HG03558 (cell line): ENCODE data around the gene CLTB.

Experiments
- ATAC-seq: cut with Tn5 transposase; IDR thresholded peaks from one replicate; pipeline ENCODE4 v1.9.1; 2021; ENCODE audit warnings: moderate number of reproducible peaks; ENCODE audit not compliant: unreplicated experiment; ENCODE audit errors: extremely low read depth

The CLTB gene

DNA sequence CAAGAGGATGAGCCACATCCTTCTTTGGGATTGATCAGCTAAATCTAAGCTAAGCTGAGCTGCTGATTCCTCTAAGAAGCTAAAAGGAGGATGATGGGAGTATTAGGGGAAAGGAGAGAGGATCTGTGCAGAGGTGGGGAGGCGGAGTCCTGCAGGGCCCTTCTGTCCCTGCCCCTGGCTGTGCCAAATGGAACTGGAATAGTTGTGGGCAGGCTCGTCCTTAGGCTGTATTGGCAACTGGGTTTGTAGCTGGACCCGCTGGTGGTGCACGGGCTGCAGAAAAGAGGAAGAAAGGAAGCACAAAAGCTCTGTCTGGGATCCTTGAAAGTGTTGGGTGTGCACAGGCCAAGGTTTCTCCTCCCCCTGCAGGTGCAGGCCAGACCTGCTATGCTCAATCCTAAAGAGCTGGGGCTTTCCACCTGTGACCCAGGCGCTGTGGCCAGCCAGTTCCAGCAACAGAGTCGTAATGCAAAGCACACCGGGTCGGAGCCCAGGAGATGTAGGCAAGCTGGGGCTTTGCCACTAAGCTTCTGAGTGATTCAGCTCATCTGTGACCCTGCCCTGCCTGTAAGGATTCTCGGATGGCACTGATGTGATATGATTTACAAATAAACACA lies 9.8 kb downstream of the CLTB start:
- no peak for ATAC-seq

DNA sequence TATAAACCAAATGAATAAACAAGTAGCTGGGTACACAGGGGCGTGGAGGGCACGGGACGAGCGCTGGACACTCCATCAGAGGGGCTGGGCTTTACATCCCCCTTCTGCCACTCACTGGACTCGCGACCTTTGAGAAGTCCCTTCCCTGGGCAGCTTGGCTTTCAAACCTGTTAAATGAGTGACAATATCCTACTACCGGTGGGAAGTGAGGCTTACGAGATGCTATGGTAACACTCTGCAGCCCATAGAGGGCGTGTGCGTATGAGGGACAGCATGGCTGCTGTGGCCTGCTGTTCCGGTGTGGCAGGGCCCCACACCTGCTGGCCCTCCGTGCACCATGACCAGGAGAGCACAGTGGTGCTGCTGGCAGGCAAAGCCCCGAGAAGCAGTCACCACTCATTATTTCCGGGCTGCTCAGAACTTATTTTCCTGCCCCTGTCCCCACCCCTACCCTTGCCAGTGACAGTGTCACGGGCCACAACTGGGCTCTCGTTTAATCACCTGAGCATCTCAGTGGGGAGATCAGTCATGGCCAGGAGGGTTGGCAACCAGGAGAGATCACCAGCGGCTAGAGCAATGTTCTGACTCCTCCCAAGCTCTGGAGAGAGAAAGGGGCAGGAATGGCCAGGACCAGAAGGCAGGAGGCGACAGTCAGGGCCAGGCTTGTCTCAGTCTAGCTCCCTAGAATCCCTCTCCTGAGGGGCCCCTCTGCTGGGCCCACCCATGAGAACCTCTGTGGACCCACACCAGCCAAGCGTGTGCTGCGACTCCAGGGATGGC lies 10.5 kb downstream of the CLTB start:
- ATAC-seq: no peak

DNA sequence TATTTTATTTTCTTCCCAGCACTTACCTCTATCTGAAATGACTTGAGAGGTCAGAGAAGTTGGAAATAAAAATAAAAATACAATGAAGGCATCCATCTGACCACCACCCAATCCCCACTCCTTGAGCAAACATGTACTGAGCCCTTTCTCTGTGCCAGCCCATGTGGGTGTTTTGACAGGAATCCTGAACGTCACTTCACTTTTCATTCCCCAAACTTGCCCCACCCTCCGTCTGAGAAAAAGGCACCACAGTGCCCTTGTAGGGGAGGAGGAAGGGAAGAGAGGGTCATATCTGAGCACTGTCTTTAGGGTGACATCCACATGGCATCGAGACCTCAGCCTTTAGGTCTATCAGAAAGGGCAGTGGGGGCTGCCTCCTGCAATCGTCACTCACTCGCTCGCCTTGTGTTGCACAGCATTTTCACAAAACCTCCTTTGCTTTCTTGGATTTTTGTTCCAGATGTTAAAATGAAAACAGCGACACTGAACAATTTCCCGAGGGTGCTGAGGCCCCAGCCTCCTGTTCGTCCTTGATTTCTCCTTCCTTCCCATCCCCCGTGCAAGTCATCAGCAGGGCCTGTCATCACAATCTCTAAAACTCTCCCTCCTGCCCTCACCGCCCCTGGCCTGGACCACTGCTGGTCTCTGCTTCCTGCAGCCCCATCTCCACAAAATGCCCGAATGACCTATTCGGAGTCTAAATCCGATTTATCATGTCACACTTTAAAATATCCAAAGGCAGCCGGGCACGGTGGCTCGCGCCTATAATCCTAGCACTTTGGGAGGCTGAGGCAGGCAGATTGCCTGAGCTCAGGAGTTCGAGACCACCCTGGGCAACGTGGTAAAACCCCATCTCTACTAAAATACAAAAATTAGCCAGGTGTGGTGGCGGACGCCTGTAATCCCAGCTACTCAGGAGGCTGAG lies 14.8 kb downstream of the CLTB start:
- ATAC-seq: no peak

DNA sequence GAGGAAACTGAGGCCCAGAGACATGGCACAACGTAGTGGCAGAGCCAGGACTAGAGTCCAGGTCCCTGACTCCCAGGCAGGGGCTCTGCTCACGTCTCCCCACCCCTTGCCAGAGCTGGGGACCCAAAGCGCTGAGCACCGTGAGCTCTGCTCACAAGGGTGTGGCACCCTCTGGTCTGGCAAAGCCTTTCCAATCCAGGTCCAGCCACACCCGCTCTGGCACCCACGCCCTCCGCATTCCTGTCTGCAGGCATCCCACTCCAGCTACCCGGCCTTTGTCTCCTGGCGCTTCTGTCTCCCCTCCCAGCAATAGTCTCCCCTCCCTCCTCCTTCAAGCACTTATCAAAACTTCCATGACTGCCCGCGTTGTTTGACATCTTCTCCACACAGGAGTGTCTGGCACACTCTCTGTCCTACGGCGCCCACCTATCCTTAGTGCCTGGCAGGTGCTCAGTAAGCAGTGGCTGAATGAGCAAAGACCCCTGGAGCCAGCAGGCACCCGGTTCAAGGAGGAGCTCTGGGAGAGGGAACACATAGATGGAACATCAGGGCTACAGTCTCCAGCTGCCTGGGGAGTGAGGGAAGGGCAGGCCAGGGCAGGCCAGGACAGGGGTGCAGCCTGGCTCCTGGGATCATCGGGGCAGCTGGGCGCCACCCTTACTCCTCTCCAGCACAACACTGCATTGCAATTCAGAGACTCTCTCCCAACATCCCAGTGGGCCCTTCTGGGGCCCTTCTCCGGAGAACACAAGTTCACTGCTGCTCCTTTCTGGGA lies 15.8 kb downstream of the CLTB start:
- ATAC-seq: no peak

DNA sequence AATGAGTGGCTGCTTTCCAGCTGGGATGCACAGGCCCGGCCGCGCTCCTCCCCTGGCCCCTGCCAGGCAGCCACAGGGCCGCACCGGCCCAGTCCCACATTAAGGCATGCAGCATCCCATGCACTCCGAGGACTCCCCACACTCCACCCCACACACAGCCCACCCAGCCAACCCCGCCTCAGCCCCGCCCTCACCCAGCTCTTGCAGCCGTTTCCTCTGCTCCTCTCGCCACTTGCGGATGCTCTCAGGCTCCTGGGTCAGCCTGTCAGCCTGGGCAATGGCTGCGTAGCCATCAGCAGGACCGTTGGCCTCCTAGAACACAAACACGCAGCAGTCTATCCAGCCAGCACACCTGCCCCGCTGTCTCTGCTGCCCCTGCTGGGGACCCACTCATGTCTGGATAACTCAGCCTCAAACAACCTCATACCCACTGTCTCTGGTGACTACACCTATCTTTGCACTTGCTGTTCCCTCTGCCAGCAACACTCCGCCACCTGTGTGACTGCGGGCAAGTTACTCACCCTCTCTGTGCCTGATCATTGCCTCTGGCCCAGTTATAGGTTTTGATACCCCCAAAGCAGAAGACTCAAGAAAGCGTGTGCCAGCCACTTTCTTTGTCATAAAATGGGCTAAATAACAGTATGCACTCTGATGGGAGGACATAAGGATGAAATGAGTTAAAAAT lies 18.5 kb downstream of the CLTB start:
- no peak for ATAC-seq

DNA sequence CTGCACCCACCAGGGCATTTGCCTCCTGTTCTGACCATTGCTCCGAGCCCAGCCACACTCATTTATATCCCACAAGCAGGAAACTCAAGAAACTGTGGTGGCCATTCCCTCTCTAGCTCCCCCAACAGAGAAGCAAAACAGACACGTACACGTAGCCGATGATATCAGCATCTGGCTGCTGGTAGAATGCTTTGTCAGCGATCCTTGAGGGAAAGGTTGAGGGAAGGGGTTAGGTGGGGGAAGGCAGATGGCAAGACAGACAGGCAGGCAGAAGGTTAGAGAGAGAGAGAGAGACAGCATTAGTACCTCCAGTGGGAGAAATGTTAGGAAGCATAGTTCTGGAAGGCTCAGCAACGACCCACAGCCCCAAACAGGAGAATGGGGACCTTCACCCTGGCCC lies 20.0 kb downstream of the CLTB start:
- no peak for ATAC-seq

DNA sequence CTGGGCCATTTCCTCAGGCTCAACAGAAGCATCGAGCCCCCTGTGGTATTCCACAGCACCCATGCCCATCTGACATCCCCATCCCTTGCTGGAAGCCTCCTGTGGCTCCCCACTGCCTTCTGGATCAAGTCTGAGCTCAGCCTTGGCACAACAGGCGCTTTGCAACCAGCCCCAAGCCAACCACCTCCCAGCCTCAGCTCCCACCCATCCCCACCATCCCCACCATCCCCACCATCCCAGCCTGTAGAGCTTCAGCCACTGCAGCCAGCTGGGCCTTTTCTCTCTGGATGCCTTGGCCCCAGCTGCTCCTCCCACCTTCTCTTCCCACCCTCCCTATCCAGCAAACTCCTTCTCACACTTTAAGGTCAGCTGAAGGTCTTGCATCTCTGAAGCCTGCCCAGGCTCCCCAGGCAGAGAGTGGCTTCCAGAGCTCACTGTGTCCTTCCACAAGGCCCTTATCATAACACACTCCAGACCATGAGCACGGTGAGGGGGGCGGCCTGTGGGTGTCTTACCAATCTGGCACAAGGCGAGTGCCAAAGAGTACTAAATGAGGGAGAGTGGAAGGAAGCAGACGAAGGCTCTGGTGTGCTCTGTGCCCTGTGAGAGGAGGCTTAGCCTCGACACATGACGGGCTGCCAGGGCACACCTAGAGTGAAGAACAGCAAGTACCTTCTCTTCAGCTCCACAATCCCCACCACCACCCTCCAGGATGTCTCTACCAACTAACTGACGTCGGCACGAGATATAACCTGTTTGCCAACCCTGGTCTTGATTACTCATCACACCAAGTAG lies 21.3 kb downstream of the CLTB start:
- no peak for ATAC-seq

DNA sequence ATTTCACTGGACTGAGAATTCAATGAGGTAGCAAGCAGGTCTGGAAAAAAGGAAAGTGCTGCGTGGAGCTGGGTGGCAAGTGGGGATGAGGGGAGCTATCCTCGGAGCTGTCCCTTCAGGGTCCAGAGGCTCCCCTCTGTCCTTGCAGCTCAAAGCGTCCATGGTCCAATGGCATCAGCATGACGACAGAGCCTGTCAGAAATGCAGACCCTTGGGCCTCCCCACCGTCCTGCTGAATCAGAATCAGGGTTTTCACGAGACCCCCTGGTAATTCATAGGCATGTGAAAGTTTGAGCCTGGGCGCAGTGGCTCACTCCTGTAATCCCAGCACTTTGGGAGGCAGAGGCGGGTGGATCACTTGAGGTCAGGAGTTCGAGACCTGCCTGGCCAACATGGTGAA lies 22.2 kb downstream of the CLTB start:
- no peak for ATAC-seq

DNA sequence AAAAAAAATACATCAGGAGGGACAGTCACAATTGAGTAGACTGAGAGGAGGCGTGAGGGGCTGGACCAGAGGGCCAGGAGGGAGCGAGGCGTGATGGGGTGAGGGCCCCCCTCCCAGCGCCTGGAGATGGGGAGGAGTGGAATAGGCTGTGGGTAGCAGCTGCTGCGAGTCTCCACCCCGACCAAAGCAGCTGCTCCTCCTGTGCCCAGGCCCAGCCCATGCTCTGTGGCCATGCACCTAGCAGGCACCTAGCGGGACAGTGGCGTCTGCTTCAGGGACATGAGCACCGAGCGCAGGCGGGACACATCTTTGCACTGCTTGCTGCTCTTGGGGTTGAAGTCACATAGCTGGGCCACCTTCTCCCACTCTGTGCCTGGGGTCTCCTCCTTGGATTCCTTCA lies 23.8 kb downstream of the CLTB start:
- ATAC-seq: no peak

DNA sequence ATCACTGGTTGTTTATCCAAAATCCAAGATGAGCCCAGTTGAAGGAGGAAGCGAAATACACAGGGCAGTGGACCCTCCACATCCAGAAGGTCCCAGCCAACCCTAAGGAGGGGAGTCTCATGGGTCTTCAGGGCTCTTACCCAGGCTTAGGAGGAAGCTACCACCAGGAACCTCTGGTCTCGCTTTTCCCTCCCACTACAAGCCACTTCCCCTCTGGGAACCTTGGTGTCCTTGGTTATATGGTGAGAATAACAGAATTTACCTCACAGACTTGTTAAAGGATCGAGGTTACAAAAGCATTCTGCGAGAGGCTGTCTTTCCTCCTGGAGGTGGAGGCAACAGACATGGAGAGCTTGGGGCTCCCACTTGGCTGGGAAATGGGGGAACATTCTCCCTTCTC lies 24.3 kb downstream of the CLTB start:
- no peak for ATAC-seq

DNA sequence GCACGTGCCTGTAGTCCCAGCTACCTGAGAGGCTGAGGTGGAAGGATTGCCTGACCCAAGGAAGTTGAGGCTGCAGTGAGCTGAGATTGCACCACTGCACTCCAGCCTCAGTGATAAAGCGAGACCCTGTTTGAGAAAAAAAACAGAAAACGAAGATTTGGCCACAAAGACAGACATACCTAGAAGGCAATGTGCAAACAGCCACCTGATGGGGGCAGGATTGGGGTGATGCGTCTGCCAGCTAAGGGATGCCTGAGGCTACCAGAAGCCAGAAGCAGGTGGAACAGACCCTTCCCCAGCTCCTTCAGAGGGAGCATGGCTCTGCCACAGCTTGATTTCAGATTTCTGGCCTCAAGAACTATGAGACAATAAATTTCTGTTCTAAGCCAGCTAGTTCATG lies 24.9 kb downstream of the CLTB start:
- no peak for ATAC-seq

DNA sequence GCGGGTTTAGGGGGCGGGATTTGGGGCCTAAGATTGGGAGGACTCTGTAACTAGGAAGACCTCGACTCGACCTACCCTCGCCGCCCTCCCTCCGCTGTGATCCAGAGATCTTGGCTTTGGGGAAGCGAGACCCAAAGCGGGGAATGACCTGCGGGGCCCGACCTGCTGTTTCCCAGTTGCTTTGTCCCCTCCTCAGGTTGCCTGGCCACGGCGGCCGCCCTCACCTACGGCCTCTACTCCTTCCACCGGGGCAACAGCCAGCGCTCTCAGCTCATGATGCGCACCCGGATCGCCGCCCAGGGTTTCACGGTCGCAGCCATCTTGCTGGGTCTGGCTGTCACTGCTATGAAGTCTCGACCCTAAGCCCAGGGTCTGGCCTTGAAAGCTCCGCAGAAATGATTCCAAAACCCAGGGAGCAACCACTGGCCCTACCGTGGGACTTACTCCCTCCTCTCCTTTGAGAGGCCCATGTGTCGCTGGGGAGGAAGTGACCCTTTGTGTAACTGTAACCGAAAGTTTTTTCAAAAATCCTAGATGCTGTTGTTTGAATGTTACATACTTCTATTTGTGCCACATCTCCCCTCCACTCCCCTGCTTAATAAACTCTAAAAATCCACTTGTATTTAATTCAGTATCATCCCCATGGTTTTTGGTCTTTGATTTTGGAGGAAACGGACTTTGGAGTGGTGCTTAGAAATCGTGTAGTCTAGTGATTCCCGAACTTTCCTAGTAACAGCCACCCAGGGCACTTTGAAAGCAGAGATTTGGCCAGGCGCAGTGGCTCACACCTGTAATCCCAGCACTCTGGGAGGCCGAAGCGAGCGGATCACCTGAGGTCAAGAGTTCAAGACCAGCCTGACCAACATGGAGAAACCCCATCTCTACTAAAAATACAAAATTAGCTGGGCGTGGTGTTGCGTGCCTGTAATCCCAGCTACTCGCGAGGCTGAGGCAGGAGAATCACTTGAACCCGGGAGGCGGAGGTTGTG lies 26.9 kb downstream of the CLTB start:
- peak; percentile 12 for ATAC-seq

DNA sequence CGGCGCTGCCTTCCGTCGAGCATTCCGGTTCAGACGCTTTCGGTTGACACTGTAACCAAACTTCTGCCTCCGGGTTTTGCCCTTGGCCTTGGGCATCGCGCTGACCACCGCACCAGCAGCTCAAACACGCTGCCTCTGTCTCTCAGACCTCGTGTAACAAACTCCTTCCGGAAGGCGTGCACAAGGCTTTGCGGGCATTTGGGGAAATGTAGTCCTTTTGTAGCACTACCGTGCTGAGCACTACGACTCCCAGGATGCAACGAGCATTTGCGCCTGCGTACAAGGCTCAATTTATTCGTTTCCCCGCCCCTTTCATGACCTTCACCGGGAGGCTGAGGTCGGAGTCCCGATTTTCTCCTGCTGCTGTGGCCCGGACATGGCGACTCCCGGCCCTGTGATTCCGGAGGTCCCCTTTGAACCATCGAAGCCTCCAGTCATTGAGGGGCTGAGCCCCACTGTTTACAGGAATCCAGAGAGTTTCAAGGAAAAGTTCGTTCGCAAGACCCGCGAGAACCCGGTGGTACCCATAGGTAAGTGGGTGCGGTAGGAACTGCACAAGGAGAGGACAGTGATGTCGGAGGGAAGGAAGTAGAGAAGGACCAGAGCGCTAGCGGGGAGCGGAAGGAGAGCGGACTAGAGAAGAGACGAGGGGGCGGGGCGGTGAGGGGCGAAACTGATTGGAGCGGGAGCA lies 27.8 kb downstream of the CLTB start, which contains the start of the genes HIGD2A and NOP16:
TSS of gene HIGD2A (plus strand) at position 308 of the 691 bp plus-strand sequence. CDS start at position 377, 69 bp downstream.
TSS of gene NOP16 (minus strand) at position 155 of the 691 bp plus-strand sequence. CDS start at position 96, 59 bp downstream.
- ATAC-seq: peak; percentile 70

DNA sequence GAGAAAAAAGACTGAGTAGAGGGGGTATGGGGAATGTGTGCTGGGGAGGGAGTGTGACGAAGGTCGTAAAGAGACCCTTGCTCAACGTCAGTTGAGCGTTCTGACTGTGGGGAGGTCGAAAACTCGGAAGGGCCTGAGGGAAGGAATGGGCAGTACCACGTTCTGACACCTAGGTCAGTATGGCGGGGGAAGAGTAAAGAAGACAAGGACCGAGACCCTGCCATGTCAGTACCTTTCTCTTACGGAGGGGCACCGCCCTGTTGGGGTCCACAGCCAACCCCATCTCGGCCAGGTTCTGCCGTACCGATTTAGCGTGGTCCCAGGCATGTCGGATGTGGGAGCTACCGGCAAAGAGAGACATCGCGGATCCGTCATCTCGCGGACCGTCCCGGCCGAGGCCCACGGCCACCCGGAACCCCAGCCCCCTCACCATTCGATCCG lies 28.3 kb downstream of the CLTB start:
- no peak for ATAC-seq

DNA sequence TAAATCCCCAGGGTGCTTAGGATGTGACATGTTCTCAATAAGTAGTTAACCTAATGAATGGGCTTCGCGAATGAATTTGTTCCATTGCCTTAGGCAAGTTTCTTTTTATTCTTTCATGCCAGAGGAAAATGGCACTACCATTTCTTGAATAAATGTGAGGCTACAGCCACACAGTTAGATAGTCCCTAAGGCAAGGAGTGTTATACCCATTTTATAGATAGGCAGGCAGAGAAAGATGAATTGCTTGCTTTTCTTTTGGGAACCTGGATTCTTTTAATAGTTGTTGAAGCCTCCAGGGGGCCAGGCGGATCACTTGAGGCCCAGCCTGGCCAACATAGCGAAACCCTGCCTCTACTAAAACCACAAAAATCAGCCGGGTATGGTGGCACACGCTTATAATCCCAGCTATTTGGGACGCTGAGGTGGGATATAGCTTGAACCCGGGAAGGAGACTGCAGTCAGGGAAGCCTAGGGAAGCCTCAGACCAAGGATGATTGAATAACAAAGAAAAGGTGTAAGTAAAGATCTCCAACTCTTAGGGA lies 28.9 kb downstream of the CLTB start:
- ATAC-seq: no peak

DNA sequence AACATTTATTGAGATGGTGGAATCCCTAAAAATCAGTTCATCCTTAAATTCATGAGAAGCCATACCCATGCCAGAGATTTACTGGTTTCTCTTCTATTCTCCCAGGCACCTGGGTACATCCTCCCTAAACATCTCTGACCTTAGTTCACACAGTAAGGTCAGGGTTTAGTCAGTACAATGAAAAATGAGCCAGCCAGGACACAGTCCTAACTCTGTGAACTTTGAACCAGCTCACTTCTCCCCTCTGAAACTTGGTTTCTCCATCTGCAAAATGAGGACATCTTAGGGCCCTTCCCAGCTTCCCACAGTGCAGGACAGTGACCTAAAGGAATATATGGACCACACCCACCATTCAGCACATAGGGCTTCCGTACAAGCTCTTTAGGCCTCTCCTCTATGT lies 29.8 kb downstream of the CLTB start:
- no peak for ATAC-seq

DNA sequence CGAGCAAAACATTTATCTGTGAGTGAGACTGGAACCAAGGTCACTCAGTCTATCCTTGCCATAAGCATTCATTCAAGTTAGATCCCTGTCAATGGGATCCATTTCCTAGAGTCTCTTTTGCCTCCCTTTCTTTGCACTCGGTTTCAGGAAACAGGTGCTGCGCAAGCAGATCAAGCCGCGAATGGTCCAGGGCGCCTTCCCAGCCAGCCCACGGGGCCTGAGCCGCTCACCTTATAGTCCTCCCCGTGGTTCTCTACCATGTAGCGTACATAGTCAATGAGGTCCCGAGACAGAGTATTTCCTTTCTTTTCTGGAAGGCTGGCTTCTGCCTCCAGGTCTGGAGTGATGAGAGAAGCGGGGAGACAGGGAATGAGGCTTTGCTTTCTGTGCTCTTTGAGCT lies 31.3 kb downstream of the CLTB start:
- ATAC-seq: no peak
